ENCODE measurements around the gene SLC17A8.
"Not testable (repeated sequence)": the region's sequence is repeated elsewhere in the genome, so short reads cannot be mapped to it uniquely, and the experiment has no call there.

The SLC17A8 gene

GRCh38 chr12:100413001-100413400, 56.1 kb downstream of the SLC17A8 start:
- H3K27me3 ChIP-seq (ENCODE audit: insufficient read depth, poor library complexity, severe bottlenecking): no peaks in the 10 kb centered on the region
- no peak for DNase-seq (ENCODE audit: low spot score)
- no peaks in the 10 kb centered on the region for H3K9me3 ChIP-seq (ENCODE audit: severe bottlenecking)
- ATAC-seq (ENCODE audit: low read depth): no peak
- no peaks in the 10 kb centered on the region for H3K36me3 ChIP-seq (ENCODE audit: low read depth)
- H3K27ac ChIP-seq (ENCODE audit: poor library complexity, severe bottlenecking): no peak overlapping the region
- H3K4me1 ChIP-seq (ENCODE audit: insufficient read depth, poor library complexity, severe bottlenecking): no peaks in the 10 kb centered on the region
- H3K4me3 ChIP-seq (ENCODE audit: severe bottlenecking): no peak overlapping the region
- no peak for TF ChIP-seq CTCF (IDR thresholded peaks at IDR 0.05; ENCODE audit: poor library complexity, severe bottlenecking)

GRCh38 chr12:100414739-100415138, 57.9 kb downstream of the SLC17A8 start:
- no peak for DNase-seq (ENCODE audit: low spot score)
- H3K4me3 ChIP-seq (ENCODE audit: severe bottlenecking): no peak overlapping the region
- TF ChIP-seq CTCF (IDR thresholded peaks at IDR 0.05; ENCODE audit: poor library complexity, severe bottlenecking): no peak

DNA sequence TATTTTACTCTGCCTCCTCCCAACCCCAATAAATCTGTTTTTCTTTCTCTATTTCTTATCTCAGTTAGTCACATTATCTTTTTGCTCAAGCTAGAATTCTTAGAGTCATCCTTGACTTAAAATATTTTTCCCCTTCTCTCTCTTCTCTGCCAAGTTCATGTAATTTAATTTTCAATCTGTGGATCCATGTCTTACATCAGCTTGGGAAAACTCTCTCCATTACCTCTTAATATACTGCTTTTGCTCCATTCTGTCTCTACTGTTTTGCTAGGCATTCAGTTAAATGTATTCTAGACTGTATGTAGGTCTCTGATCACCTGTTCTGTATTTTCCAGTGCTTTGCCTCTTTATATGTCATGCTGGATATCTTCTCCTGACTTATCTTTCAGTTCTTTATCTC, 65.8 kb downstream of the SLC17A8 start:
- H3K9me3 ChIP-seq (ENCODE audit: severe bottlenecking): peaks cover 4% of the 10 kb centered on the region
- H3K27me3 ChIP-seq (ENCODE audit: insufficient read depth, poor library complexity, severe bottlenecking): no peaks in the 10 kb centered on the region
- no peak for DNase-seq (ENCODE audit: low spot score)
- no peak overlapping the region for H3K27ac ChIP-seq (ENCODE audit: poor library complexity, severe bottlenecking)
- no peak overlapping the region for H3K4me3 ChIP-seq (ENCODE audit: severe bottlenecking)
- no peak for ATAC-seq (ENCODE audit: low read depth)
- H3K4me1 ChIP-seq (ENCODE audit: insufficient read depth, poor library complexity, severe bottlenecking): no peaks in the 10 kb centered on the region
- no peaks in the 10 kb centered on the region for H3K36me3 ChIP-seq (ENCODE audit: low read depth)
- TF ChIP-seq CTCF (IDR thresholded peaks at IDR 0.05; ENCODE audit: poor library complexity, severe bottlenecking): no peak

More at GRCh38 chr12:100414739-100415138, 57.9 kb downstream of the SLC17A8 start:
- Histone ChIP-seq H3K27ac (ENCODE audit: poor library complexity, severe bottlenecking) (no peak overlapping the region), H3K4me1 (ENCODE audit: insufficient read depth, poor library complexity, severe bottlenecking) (no peaks in the 10 kb centered on the region), H3K36me3 (ENCODE audit: low read depth) (no peaks in the 10 kb centered on the region), H3K27me3 (ENCODE audit: insufficient read depth, poor library complexity, severe bottlenecking) (no peaks in the 10 kb centered on the region), H3K9me3 (ENCODE audit: severe bottlenecking) (no peaks in the 10 kb centered on the region)
- no peak for ATAC-seq (ENCODE audit: low read depth)

GRCh38 chr12:100426145-100426544, 69.3 kb downstream of the SLC17A8 start:
- Histone ChIP-seq H3K27me3 (ENCODE audit: insufficient read depth, poor library complexity, severe bottlenecking) (no peaks in the 10 kb centered on the region), H3K9me3 (ENCODE audit: severe bottlenecking) (peaks cover 4% of the 10 kb centered on the region), H3K4me3 (ENCODE audit: severe bottlenecking) (no peak overlapping the region), H3K36me3 (ENCODE audit: low read depth) (no peaks in the 10 kb centered on the region), H3K4me1 (ENCODE audit: insufficient read depth, poor library complexity, severe bottlenecking) (no peaks in the 10 kb centered on the region), H3K27ac (ENCODE audit: poor library complexity, severe bottlenecking) (no peak overlapping the region)
- no peak for DNase-seq (ENCODE audit: low spot score)
- no peak for ATAC-seq (ENCODE audit: low read depth)
- TF ChIP-seq CTCF (IDR thresholded peaks at IDR 0.05; ENCODE audit: poor library complexity, severe bottlenecking): no peak

- DNase-seq (ENCODE audit: low spot score) (no peak), ATAC-seq (ENCODE audit: low read depth) (peak; percentile 100)
- Histone ChIP-seq H3K9me3 (ENCODE audit: severe bottlenecking) (peaks cover 4% of the 10 kb centered on the region), H3K4me1 (ENCODE audit: insufficient read depth, poor library complexity, severe bottlenecking) (no peaks in the 10 kb centered on the region), H3K4me3 (ENCODE audit: severe bottlenecking) (no peak overlapping the region), H3K27me3 (ENCODE audit: insufficient read depth, poor library complexity, severe bottlenecking) (no peaks in the 10 kb centered on the region), H3K36me3 (ENCODE audit: low read depth) (no peaks in the 10 kb centered on the region), H3K27ac (ENCODE audit: poor library complexity, severe bottlenecking) (no peak overlapping the region)
- TF ChIP-seq CTCF (IDR thresholded peaks at IDR 0.05; ENCODE audit: poor library complexity, severe bottlenecking): no peak
These were observed 70.2 kb downstream of the SLC17A8 start for GRCh38 chr12:100427078-100427477.

- not testable (repeated sequence) for H3K4me1 ChIP-seq (ENCODE audit: insufficient read depth, poor library complexity, severe bottlenecking); ATAC-seq (ENCODE audit: low read depth); H3K9me3 ChIP-seq (ENCODE audit: severe bottlenecking); H3K36me3 ChIP-seq (ENCODE audit: low read depth); H3K27me3 ChIP-seq (ENCODE audit: insufficient read depth, poor library complexity, severe bottlenecking); DNase-seq (ENCODE audit: low spot score); H3K27ac ChIP-seq (ENCODE audit: poor library complexity, severe bottlenecking); H3K4me3 ChIP-seq (ENCODE audit: severe bottlenecking)
These were observed 73.4 kb downstream of the SLC17A8 start for GRCh38 chr12:100430251-100430650.
